ENCODE data around the gene CSKMT.

DNA sequence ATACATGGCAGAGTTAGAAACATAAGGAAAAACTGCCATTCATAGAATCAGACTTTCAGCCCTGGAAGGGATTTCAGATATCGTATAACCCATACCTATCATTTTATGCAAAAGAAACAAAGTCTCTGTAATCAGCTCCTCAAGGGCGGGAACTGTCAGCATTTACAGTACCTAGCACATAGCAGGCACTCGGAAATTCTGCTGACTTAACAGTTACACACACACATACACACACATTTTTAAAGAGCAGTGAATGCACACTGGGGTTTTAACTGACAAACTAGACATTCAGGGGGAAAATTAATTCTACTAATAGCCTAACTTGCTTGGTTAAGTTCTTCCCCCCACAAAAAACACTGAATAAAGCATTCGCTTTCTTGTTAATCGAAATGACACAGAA, 51.1 kb downstream of the CSKMT start:
- TF ChIP-seq, protein P1, sequence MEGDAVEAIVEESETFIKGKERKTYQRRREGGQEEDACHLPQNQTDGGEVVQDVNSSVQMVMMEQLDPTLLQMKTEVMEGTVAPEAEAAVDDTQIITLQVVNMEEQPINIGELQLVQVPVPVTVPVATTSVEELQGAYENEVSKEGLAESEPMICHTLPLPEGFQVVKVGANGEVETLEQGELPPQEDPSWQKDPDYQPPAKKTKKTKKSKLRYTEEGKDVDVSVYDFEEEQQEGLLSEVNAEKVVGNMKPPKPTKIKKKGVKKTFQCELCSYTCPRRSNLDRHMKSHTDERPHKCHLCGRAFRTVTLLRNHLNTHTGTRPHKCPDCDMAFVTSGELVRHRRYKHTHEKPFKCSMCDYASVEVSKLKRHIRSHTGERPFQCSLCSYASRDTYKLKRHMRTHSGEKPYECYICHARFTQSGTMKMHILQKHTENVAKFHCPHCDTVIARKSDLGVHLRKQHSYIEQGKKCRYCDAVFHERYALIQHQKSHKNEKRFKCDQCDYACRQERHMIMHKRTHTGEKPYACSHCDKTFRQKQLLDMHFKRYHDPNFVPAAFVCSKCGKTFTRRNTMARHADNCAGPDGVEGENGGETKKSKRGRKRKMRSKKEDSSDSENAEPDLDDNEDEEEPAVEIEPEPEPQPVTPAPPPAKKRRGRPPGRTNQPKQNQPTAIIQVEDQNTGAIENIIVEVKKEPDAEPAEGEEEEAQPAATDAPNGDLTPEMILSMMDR (IDR thresholded peaks at IDR 0.05), result no peak
- no peak for TF ChIP-seq POLR2A (IDR thresholded peaks at IDR 0.05)

All from esophagus squamous epithelium (tissue), 4 donors.